ENCODE measurements around the gene CAP1. TPM values are rescaled to one million over a fixed set of nuclear protein-coding genes. Genes with fewer than 3 reads are reported as not detected.

The CAP1 gene
- total and polyA plus RNA-seq, 8 donors, result 150 to 501 (median 167) TPM

DNA sequence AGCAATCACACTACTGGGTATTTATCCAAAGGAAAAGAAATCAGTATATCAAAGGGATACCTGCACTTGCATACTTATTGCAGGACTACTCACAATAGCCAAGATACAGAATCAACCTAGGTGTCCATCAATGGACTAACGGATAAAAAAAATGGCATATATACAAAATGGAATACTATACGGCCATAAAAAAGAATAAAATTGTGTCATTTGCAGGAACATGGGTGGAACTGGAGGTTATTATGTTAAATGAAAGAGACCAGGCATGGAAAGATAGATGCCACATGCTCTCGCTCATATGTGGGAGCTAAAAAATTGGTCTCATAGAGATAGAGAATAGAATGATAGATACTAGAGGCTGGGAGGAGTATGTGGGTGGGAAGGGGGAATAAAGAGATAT, 29.3 kb upstream of the CAP1 start:
- intact Hi-C loops (cut with DNase I), result no loop called here
- ATAC-seq, result no peak
- peaks cover 0 to 1% of the 10 kb centered on the region in 2 donors for H3K9me3 ChIP-seq
- H3K4me3 ChIP-seq, result no peak overlapping the region
- H3K27me3 ChIP-seq, result no peaks in the 10 kb centered on the region
- no peak overlapping the region for H3K27ac ChIP-seq
- no peaks in the 10 kb centered on the region for H3K36me3 ChIP-seq
- no peak for DNase-seq
- TF ChIP-seq, protein P1, sequence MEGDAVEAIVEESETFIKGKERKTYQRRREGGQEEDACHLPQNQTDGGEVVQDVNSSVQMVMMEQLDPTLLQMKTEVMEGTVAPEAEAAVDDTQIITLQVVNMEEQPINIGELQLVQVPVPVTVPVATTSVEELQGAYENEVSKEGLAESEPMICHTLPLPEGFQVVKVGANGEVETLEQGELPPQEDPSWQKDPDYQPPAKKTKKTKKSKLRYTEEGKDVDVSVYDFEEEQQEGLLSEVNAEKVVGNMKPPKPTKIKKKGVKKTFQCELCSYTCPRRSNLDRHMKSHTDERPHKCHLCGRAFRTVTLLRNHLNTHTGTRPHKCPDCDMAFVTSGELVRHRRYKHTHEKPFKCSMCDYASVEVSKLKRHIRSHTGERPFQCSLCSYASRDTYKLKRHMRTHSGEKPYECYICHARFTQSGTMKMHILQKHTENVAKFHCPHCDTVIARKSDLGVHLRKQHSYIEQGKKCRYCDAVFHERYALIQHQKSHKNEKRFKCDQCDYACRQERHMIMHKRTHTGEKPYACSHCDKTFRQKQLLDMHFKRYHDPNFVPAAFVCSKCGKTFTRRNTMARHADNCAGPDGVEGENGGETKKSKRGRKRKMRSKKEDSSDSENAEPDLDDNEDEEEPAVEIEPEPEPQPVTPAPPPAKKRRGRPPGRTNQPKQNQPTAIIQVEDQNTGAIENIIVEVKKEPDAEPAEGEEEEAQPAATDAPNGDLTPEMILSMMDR (IDR thresholded peaks at IDR 0.05), result no peak
- no peaks in the 10 kb centered on the region for H3K4me1 ChIP-seq

DNA sequence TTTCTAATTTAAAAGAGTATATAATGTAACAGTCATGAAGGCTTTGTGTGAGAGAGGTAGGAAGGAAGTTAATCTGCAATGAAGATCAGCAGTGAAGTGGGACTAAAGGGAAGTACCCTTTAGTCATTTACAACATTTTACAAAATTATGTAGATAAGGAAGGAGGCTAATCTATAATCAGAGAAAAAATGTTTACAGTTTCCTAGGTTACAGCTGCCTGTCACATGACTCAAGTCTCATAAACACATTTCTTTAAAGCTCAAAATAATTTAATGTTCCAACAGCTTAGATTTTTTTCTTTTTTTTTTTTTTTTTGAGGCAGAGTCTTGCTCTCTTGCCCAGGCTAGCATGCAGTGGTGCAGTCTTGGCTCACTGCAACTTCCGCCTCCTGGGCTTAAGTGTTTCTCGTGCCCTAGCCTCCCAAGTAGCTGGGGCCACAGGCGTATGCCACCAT, 26.2 kb upstream of the CAP1 start:
- DNase-seq (no peak), ATAC-seq (no peak)
- TF ChIP-seq, protein P1 (IDR thresholded peaks at IDR 0.05), result no peak
- Histone ChIP-seq H3K36me3 (no peaks in the 10 kb centered on the region), H3K4me3 (no peak overlapping the region), H3K9me3 (no peaks in the 10 kb centered on the region), H3K27ac (no peak overlapping the region), H3K4me1 (no peaks in the 10 kb centered on the region), H3K27me3 (no peaks in the 10 kb centered on the region)
- intact Hi-C loops (cut with DNase I), result no loop called here

DNA sequence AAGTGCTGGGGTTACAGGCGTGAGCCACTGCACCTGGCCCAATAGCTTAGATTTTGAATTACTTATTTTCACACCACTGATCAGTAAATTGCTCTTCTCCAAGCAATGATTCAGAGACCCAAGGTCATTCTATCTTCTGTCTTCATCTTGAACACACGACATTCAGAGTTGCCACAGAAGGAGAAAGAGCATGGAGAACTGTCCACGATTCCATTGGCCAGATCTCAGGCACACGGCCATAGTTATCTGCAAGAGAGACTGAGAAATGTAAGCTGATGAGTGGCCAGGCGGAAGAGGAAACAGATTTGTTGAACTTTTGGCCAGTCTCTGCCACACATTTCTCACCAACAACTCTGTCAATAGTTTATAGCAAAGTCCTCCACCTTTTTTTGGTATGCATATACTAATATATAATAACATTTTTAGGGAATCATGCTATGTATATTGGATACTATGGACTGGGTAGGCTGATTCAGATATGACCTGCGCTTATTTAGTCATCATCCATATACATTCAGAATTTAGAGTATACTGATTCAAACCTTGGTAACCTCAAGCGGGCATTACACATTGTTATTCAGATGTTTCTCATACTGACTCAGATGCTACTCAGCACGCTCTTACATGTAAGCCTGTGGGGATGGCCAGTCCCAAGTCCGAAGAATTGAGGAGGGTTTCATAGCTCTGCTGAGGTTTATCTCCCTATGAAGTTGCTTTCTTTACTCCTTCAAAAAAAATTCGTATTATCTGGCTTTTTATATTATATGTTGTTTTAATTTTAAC, 25.5 kb upstream of the CAP1 start:
- peak; percentile 21 for ATAC-seq
- H3K4me1 ChIP-seq, result no peaks in the 10 kb centered on the region
- no peaks in the 10 kb centered on the region for H3K36me3 ChIP-seq
- no peaks in the 10 kb centered on the region for H3K9me3 ChIP-seq
- intact Hi-C loops (cut with DNase I), result no loop called here
- H3K27ac ChIP-seq, result no peak overlapping the region
- no peak overlapping the region for H3K4me3 ChIP-seq
- no peak for DNase-seq
- TF ChIP-seq, protein P1 (IDR thresholded peaks at IDR 0.05), result no peak
- H3K27me3 ChIP-seq, result no peaks in the 10 kb centered on the region

DNA sequence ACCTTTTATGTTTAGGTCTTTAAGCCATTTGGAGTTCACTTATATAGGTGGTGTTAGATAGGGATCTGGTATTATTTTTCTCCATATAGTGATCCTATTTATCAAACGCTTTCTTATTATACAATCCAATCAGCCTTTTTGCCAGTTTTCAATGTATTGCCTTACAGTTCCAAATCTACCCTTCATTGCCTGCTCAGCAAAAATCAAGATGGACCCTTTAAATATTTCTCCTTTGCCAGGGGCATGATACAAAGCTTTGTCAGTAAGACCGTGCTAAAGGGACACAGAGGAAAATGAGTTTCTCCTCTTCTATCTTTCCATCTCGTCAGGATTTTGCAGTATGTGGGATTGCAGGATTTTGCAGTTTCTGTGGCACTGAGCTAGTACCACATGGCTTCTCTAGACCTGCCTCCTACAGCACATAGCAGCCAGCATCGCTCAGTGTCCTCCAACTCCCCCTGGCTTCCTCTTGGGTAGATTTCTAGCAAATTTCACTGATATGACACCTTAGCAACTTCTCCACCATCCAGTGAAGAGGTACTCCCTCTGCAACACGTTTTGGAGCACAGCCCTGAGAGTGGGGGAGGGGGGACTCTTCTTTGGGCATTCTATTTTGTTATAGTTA, 22.5 kb upstream of the CAP1 start:
- Histone ChIP-seq H3K9me3 (peaks cover 0 to 5% of the 10 kb centered on the region in 2 donors), H3K27me3 (no peaks in the 10 kb centered on the region), H3K4me3 (no peak overlapping the region), H3K27ac (no peak overlapping the region), H3K36me3 (no peaks in the 10 kb centered on the region), H3K4me1 (no peaks in the 10 kb centered on the region)
- intact Hi-C loops (cut with DNase I), result no loop called here
- ATAC-seq (no peak), DNase-seq (no peak)
- TF ChIP-seq, protein P1 (IDR thresholded peaks at IDR 0.05), result no peak

DNA sequence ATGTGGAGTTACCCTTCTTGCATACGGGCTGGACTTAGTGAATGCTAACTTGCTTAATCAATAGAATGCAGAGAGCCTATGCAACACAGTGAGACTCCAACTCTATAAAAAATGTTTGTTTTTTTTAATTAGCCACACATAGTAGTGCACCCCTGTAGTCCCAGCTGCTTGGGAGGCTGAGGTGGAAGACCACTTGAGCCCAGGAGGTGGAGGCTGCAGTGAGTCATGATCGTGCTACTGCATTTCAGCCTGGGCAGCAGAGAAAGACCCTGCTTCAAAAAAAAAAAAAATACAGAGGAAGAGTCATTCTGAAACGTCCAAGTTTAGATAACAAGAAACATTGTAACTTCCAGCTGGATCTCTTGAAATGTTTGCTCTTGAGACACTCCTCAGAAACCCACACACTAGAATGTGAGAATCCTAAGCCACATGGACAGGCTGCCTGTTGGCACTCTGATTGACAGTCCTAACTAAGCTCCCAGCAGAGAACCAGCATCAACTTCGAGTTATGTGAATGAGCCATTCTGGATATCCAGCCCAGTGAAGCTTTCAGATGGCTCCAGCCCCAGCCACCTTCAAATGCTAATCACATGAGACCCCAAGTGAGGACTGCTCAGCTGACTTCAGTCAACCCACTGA, 20.0 kb upstream of the CAP1 start:
- H3K36me3 ChIP-seq, result no peaks in the 10 kb centered on the region

More for the DNA sequence above, 20.0 kb upstream of the CAP1 start:
- Histone ChIP-seq H3K4me1 (no peaks in the 10 kb centered on the region), H3K4me3 (no peak overlapping the region), H3K27ac (no peak overlapping the region), H3K9me3 (peaks cover 0 to 9% of the 10 kb centered on the region in 2 donors), H3K27me3 (no peaks in the 10 kb centered on the region)
- no peak for DNase-seq
- intact Hi-C loops (cut with DNase I), result no loop called here
- TF ChIP-seq, protein P1 (IDR thresholded peaks at IDR 0.05), result no peak
- ATAC-seq, result no peak

Measured in left lung (tissue), 10 donors.